Stimulated activated CD4-positive, alpha-beta T cell treated with anti-CD3 and anti-CD28 coated beads, Interleukin-12 subunit alpha, Interleukin-12 subunit beta, amount 100 ng/mL, for 4 hours (primary cell): ENCODE data around the gene OSBPL5.
"Not testable (repeated sequence)": the region's sequence is repeated elsewhere in the genome, so short reads cannot be mapped to it uniquely, and the experiment has no call there.

Experiments
- DNase-seq: peaks from one replicate; pipeline ENCODE4 v3.0.0-alpha.2; 2020

Gene OSBPL5

DNA sequence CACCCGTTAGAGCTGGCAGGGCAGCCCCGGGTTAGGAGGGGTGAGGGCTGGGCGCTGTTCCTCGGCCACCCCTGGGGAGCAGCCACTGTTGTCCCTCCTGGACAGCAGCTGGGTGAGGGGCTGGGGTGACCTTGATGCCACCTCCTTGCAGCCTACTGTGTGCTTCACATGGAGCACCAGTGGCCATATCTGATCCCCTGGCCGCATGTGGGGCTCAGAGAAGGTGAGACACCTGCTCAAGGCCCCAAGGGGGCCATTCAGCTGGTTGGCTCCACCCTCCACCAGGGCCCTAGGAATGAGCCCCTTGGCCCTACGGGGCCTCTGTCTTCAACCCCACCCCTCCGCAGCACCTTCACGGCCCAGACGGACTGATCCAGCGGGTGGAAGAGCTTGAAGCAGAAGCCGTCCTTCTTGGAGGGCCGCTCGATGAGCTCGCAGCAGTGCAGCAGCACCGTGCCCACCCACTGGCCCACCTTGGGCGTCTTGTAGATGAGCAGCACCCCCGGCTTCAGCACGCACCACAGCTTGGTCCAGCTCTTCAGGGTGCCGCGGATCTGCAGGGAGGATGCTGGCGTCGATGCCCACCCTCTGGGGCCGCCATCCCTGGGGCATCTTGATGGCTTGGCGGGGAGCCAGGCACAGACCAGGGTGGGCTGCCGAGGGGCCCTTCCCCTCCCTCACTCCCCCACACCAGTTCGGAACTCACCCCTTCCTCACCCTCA lies 44.9 kb downstream of the OSBPL5 start:
- no peak for DNase-seq

DNA sequence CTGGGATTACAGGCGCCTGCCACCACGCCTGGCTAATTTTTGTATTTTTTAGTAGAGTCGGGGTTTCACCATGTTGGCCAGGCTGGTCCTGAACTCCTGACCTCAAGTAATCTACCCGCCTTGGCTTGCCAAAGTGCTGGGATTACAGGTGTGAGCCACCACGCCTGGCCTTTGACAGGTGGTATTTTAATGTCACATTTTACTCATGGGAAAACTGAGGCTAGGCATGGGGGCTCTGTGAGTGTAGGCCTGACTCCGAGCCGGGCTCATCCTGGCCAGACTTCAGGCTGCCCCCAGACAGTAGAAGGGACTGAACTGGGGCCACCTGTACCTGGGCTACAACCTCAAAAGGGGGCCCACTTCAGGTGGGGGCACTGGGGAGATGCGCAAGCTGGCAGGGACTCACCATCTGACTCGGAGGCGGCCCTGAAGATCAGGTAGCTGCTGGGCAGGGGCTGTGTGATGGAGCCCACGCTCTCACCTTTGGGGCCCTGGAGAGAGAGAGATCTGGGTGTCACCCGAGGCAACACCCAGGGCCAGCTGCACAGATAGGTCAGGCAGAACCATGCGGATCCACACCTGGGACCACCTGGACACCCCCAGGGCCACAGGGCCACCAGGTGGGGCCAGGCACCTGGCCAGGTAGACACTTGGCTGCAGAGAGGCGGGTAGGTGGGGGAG lies 45.8 kb downstream of the OSBPL5 start:
- DNase-seq: no peak

DNA sequence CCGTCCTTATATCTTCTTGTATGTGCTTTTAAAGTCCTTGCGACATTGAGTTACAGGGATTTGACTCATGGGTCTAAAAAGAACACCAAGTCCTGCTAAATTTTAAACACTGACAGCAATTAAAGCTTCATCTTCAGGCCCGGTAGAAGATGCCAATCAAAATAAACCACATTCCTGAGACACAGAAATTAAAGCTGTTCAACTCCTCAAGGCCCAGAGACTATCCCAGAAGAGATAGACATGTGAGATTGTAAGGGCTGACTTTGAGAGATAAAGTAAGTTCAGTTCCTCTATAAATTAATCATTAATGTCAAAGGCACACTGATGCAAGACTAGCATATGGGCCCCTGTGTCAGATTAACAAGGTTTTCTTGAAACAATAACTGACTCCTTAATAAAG lies 49.8 kb downstream of the OSBPL5 start:
- DNase-seq: no peak

DNA sequence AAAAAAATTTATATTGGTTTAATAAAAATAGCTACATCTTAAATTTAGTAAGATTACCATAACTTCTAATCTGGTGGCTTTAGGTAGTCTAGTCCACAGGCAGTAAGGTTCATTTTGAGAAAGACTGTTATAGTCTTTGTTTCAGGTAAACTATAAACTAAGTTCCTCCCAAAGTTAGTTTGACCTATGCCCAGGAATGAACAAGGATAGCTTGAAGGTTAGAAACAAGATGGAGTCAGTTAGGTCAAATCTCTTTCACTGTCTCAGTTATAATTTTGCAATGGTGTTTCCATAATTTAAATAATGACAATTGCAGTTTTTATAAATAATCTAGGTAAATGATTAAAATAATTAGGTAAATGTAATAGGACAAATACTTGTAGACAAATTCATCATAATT lies 51.4 kb downstream of the OSBPL5 start:
- DNase-seq: not testable (repeated sequence)

DNA sequence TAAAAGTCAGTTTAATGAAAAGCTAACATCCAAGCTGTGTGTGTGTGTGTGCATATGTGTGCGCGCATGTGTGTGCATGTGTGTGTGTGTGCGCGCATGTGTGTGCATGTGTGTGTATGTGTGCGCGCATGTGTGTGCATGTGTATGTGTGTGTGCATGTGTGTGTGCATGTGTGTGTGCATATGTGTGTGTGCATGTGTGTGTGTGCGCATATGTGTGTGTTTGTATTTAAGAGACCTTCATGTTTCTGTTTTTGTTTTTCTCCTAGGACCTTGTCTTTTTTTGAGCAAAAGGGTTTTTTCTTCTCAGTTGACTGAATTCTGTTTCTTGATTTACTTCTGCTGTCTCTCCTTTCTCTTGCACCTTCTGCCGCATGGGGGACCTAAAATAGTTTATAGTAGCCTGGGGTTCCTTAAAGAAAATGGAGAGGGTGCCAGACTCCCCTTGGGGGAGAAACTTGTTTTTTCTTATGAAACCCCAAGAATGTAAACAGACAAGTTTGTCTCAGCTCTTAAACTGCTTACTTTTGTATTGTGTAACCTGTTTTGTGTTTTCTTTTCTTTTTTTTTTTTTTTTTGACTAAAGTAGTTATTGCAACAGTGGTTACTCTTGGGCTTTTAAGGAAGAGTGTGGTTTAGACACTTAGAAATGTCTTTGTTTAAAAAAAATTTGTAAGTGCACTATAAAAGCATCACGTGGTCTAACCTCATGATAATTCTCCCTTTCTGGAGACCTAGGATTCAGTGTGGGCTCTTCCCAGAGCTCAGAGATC lies 53.0 kb downstream of the OSBPL5 start:
- DNase-seq: no peak

DNA sequence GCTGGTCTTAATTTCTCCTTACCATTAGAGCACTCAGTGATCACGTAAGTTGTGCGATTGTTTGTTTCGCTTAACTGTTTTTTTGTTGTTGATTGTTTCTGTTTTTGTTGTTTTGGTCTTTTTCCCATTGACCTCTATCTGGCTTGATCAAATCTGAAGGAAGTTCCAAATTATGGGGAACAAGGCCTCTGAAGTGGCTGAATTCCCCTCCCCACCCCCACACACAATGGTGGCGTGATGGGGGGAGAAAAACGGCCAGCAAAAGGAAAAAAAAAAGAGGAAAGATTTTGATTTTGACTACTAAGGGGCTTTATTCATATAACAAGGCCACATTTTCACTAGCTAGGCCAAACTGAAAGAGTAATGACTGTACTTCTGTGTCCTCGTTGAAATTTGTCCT lies 53.6 kb downstream of the OSBPL5 start:
- DNase-seq: no peak

DNA sequence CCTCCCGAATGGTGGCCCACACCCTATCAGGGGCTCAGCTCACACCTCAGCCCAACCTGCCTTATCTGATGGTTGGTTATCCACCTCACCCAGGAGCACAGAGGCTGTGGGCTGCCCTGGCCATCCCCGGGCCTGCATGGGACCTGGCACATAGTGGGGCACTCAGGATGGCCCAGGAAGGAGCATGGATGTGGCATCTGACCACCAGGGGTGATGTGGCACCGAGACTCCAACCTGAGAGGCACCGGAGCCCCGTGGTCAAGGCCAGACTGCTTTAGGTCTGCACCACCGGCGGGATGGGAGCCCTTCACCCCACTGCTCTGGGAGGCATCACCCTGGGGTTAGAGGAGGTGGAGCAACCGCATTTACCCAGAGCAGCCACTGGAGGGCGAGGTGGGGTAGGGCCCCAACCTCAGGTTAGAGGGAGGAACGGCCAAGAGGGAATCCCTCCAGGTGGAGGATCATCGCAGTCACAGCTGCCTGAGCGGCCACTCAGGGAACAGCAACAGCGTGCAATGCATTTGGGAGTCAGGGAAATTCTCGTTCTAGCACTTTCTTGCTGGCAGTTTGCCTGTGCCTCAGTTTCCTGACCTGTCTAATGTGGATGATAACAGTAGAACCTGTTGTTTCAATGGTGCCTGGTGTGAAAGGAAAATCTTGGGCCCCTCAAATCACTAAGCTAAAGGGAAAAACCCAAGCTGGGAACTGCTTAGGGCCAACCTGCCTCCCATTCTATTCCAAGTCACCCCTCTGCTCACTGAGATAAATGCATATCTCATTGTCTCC lies 55.0 kb downstream of the OSBPL5 start:
- peak; percentile 28 for DNase-seq

DNA sequence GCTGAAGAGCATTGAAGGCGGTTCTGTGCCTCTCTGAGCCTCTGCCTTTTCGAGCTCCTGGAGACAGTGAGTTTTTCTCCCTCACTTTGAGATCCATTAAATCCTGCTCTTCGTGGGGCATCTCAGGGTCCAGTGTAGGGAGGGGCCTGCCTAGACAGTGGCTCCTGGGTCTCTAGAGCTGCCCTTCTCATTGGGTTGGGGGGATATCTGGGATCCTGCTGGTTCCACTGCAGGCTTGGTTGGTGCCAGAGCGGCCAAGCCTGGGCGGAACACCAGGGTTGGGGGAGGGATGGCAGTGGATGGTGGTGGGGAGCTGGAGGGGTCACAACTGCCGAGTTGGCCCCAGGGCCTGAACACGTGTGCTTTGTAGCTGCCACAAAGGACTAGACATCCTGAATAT lies 55.7 kb downstream of the OSBPL5 start:
- DNase-seq: no peak

DNA sequence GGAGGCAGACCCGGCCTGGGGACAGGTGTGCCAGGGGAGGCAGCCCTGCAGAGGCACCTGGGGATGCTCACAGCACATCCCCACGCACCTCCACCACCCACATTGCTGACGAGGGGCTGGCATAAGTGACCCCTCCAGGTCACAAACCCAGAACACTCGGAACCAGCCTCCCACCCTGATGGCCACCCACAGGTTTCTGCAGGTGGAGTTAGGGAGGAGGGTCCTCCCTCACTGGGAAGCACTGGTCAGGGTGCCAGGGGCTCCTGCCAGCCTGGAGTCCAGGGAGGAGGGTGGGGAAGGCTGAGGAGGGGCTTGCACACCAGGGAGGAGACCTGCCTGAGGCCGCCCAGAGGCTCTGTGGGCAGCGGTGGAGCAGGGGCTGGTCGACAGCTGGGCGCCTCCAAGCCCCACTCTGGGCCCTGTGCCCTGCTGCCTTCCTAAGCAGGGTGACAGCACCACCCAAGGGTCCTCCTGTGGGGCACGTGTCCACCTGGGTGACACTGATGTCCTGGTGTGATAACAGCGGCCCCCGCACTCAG lies 56.9 kb downstream of the OSBPL5 start:
- DNase-seq: no peak

DNA sequence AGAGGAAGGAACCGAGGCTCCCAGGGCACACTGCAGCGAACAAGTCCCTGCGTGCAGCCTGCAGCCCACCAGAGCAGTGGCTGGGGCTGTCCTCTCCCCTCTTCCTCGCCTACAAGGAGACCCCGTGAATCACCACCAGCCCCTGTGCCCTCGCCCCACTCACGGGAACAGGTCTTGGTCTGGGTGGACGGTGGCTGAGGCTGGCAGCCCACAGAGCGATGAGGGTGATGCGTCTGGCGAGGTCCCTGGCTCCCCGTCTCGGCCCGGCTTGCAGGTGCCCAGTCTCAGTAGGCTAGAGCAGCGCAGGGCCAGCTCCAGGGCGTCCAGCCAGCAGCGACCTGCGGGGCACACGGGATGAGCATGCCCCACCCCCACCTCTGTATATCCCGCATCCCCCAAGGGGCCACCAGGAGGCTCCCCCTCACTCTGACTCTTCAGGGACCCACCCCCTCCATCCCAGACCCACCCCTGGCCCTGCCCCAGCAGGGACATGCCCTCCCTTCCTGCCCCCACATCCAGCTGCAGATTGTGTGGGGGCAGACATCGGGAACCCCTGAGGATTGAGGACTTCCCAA lies 57.4 kb downstream of the OSBPL5 start:
- DNase-seq: no peak

DNA sequence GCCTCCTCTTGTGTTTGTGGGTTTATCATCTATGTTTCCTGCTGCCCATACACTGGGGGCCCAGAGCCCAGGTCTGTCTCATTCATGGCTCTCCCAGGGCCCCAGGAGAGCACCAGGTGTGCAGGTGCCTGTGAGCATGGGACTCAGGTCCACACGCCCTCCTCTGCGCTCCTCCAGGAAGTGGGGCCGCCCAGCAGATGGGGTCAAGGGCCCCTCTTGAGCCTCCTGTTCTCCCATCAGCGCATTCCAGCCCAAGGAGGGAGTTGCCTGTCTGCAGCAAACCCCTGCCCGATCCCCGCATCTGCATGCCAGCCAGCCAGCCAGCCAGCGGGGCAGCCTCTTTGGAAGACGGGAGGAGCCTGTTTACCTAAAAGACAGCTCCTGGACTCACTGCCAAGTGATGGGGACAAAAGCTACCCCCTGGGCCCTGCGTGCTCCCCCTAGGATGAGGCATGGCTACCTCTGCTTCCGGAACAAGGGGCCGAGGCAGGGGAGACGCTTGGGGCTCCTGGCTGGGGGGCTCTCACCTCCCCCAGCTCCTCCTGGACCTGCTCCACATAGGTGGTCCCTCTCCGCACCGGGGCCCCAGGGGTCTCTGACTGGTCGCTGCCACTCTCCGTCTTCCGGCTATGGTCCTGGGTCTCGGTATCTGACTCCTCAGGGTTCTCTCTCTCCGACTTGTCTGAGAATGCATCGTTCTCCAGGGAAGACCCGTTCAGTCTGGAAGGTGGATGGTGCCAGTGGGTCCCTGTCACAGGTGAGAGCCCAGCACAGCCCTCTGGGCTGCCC lies 58.2 kb downstream of the OSBPL5 start:
- DNase-seq: no peak

DNA sequence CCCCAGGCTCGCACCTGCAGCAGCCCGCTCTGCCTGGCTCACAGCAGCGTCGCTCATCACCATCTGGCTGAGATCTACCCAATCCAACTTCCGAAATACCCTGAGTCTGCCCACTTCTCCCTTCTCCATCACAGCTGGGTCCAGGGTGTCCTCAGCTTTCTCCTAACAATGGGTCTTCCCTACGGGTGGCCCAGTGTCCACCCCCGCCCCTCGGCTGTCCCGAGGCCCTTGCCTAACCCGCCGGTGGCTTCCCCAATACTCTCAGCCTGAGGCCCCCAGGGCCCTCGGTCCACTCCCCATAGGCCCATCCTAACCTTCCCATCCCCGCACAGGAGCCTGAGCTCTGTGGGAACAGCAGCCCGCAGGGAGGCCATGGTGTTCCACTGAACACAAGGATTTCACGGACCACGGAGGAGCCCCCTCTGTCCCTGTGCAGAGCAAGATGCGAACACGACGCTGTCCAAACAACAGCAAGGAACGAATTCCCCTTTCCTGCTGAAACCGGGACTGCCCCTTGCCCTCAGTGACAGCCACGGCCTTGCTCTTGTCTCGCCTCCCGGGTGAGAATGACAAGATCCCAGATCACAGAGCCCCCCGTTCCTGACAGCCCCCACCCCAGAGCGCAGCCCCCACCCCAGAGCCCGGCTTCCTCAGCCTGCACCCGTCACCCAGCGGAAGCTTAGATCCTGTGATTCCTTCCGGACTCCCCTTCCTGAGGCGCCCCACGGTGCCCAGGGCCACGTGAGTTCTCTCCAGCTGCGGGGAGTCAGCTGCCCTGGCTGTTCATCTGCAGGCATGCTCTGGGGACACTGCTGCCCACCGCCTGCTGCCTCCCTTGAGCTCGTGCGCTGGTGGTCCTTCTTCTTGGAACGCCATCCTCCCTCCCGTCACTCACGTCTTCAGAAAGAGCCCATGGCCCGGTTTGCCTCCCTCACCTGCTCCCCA lies 59.0 kb downstream of the OSBPL5 start:
- no peak for DNase-seq

DNA sequence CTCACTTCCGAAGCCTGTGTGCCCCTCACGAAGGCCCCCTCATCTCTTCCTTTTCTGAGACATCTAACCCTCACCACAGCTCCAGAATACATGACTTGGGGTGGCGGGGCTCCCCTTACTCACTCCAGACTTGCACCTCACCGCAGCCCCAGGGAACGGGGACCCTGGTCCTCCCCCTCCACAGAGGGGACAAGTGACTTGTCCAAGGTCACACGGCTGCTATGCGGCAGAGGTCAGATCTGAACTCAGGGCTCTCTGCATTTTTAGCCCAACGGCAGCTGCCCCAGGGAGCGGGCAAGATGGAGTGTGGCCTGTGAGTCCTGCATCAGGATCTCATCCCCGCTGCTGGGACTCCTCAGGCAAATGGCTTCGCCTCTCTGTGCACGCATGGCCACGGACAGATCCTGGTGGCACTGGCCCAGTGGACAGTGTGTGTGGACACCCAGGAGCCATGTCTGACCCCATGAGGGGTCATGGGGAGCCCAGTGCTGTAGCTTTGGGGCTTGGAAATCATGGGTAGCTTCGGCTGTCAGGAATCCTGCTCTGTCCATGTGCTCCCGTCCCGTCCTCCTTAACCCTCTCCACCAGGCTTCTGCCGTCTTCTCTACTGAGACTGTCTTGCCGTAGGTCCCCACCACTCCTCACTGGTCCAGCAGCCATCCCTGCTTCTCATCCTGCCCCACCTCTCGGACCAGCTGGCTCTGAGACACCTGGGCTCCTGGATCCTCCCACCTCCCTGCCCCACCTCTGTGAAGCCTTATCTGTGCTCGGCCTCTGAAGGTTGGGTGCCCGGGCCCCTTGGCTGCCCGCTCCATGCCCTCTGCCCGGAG lies 59.9 kb downstream of the OSBPL5 start:
- no peak for DNase-seq

DNA sequence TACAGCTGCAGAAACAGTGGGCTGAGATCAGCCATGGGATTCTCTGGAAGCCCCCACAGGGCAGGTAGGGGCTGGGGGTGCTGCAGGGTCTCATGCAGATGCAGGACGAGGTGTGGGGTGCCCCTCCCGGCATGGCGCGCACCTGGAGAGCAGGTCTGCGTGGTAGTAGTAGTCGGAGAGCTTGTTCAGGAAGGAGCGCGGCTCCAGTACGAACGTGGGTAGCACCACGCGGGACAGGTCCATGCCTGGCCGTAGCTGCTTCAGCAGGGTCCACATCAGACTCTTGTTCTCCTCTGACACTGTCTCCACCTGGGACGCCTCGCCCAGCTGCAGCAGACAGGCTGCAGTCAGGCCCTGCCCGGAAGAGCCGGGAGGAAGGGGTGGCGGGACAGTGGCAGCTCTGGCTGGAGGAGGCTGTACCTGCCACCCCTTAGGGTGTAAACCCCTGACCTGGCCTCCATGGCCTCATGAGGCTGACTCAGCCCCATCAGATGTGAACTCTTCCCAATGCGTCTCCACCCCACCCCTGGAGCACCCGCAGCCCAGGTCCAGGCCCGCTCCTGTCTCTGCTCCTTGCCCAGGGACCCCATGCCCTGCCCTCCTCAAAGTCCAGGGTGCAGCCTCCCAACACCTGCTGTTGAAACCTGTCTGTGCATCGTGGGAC lies 60.9 kb downstream of the OSBPL5 start:
- DNase-seq: no peak

DNA sequence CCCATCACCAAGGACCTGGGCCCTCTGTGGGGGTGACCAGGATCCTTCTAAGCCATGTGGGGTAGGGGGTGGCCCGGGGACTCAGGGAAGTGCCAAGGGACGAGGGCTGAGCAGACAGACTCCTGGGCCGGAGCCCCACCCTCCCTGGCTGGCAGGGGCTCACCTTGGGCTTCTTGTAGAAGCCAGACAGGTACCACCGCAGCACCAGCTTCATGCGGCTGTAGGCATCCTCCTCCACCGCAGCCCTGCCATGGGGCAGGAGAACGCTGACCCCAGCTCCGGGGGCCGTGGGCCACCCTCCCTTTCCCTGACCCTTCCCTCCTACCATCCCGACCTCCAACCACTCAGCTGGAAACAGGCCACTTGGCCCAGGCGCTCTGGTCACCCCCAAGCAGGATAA lies 62.0 kb downstream of the OSBPL5 start:
- DNase-seq: no peak

DNA sequence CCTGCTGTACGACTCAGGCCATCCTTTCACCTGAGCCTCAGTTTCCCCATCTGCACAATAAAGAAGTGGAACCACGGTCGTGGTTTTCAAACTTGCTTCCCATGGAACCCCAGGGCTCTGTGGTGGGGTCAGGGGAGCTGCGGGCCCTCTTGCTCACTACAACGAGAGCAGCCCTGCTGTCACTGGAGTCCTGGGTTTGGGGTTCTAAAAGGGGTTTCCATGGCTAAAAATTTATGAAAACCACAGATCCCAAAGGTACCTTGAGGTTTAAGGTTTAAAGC lies 62.5 kb downstream of the OSBPL5 start:
- DNase-seq: no peak

DNA sequence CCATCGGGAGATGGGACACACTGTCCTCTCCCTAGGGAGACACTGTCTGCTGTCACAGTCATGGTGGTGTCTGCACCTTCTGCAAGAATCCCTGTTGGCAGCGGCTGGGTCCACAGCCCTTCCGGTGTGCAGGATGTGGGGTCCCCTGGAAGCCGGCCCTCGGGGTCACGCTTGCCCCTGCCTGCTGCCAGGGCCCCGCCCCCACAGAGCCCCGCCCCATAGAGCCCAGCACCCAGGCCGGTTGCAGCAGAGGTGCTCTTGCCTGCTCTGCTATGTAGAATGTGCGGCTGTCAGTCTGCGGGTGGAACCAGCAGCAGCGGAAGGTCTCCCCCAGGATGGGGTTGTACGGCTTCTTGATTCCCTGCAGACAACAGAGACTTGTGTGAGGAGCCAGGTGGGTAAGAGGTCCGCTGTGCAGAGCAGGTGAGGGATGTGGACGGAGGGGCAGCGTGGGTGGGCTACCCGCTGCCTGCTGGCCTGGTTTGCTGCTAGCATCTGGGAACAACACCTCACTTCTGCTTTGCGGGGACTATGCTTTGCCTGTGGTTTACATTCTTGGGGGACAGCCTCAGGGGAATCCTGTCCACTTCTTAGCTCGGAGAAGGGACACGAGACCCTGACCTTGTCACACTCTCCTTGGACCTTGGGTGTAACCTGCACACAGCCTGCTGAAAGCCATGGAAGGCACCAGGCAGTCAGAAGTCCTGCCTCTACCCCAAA lies 63.0 kb downstream of the OSBPL5 start:
- DNase-seq: no peak

DNA sequence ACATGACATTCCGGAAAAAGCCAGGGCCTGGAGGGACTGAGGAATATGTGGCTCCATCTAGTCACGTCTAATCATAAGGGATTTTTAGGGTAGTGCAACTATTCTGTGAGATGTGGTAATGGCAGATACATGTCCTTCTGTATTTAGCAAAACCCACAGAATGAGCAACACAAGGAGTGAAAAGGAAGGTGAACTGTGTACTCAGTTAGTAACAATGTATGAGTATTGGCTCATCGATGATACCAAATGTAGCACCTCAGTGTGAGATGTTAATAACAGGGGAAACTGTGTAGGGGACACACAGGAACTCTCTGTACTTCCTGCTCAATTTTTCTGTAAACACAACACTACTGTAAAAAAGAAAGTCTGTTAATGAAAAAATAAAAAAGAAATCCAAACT lies 65.9 kb downstream of the OSBPL5 start:
- DNase-seq: no peak
